SU-DHL-6 (cell line): ENCODE measurements around the gene DNAH14.

Experiments
- H2AFZ ChIP-seq: fragments of 200-600 bp; sonication (generic); 2 replicates; pipeline ENCODE4 v1.6.1; 2014; ENCODE audit warnings: low read depth, mild to moderate bottlenecking, moderate library complexity, mixed read lengths, antibody characterized with exemption, low read length; ENCODE audit not compliant: severe bottlenecking
- H3F3A ChIP-seq: fragments of 200-600 bp; shearing (Covaris generic); 2 replicates; pipeline ENCODE4 v1.6.0; 2016; ENCODE audit warnings: antibody characterized with exemption, mild to moderate bottlenecking; ENCODE audit not compliant: insufficient read depth
- H3K27ac ChIP-seq: fragments of 200-600 bp; sonication (generic); 2 replicates; pipeline ENCODE4 v1.5.1; 2016; ENCODE audit warnings: low read depth, mild to moderate bottlenecking, low read length, moderate library complexity, mixed read lengths
- H3K27me3 ChIP-seq: fragments of 200-600 bp; sonication (generic), shearing (Covaris generic); 2 replicates; pipeline ENCODE4 v1.6.0; 2014; ENCODE audit warnings: mild to moderate bottlenecking, low read length
- H3K36me3 ChIP-seq: fragments of 200-600 bp; sonication (generic); 2 replicates; pipeline ENCODE4 v1.6.1; 2014; ENCODE audit warnings: mild to moderate bottlenecking, low read length, mixed read lengths
- H3K4me2 ChIP-seq: fragments of 300-600, 200-600 bp; shearing (Covaris generic), sonication (generic); 2 replicates; pipeline ENCODE4 v1.6.0; 2014; ENCODE audit warnings: low read length, low read depth, mild to moderate bottlenecking; ENCODE audit not compliant: poor library complexity, severe bottlenecking
- H3K4me3 ChIP-seq: fragments of 200-600 bp; sonication (generic); 2 replicates; pipeline ENCODE4 v1.5.1; 2014; ENCODE audit warnings: antibody characterized with exemption, low read length, mild to moderate bottlenecking, mixed read lengths; ENCODE audit not compliant: insufficient read depth, poor library complexity, severe bottlenecking
- H3K79me2 ChIP-seq: fragments of 200-600 bp; sonication (generic); 2 replicates; pipeline ENCODE4 v1.6.1; 2014; ENCODE audit warnings: mild to moderate bottlenecking, low read length, moderate library complexity; ENCODE audit not compliant: insufficient read depth
- H3K9ac ChIP-seq: fragments of 200-600 bp; sonication (generic); 2 replicates; pipeline ENCODE4 v1.7.0; 2014; ENCODE audit warnings: mild to moderate bottlenecking, low read length
- H3K9me2 ChIP-seq: fragments of 200-600 bp; sonication (generic); replicated peaks from 2 replicates; pipeline ENCODE4 v1.6.1; 2014; ENCODE audit warnings: low read length; ENCODE audit not compliant: insufficient read depth
- H3K9me3 ChIP-seq: fragments of 200-600 bp; sonication (generic); 2 replicates; pipeline ENCODE4 v1.6.1; 2014; ENCODE audit warnings: low read length, mixed read lengths; ENCODE audit not compliant: insufficient read depth
- H4K20me1 ChIP-seq: fragments of 200-600 bp; sonication (generic); 2 replicates; pipeline ENCODE4 v1.6.1; 2014; ENCODE audit warnings: low read depth, mild to moderate bottlenecking, antibody characterized with exemption, low read length, moderate library complexity, mixed read lengths
- CTCF ChIP-seq: fragments of 200-600 bp; sonication (generic); IDR thresholded peaks from one replicate; pipeline ENCODE4 v1.5.1; 2017; ENCODE audit warnings: antibody characterized with exemption, mild to moderate bottlenecking, low read length, moderate library complexity; ENCODE audit not compliant: insufficient read depth, poor library complexity, severe bottlenecking
- EZH2phosphoT487 ChIP-seq: fragments of 200-600 bp; sonication (generic), shearing (Covaris generic); conservative IDR thresholded peaks from 2 replicates; pipeline ENCODE4 v1.6.1; 2018; ENCODE audit warnings: mild to moderate bottlenecking, antibody characterized with exemption, low read length, moderate library complexity, mixed read lengths

DNAH14 gene

GRCh38 chr1:225389843-225390242 is 460.4 kb downstream of the DNAH14 start:
- Histone ChIP-seq H3F3A (no peaks in the 10 kb centered on the region), H3K9ac (no peak overlapping the region), H2AFZ (no peak overlapping the region), H3K27me3 (no peaks in the 10 kb centered on the region), H3K4me3 (no peak overlapping the region), H3K79me2 (no peaks in the 10 kb centered on the region), H3K4me2 (no peak overlapping the region), H3K9me2 (no peaks in the 10 kb centered on the region), H3K27ac (no peak overlapping the region), H3K36me3 (no peaks in the 10 kb centered on the region), H4K20me1 (no peaks in the 10 kb centered on the region), H3K9me3 (no peaks in the 10 kb centered on the region)
- TF ChIP-seq CTCF (no peak), EZH2phosphoT487 (no peak)

GRCh38 chr1:225396357-225396756 is 466.9 kb downstream of the DNAH14 start:
- no peaks in the 10 kb centered on the region for H3K9me3 ChIP-seq
- H3K4me3 ChIP-seq = no peak overlapping the region
- no peaks in the 10 kb centered on the region; the same call in 1 of the 2 replicates for H3K79me2 ChIP-seq
- peaks cover 11% of the 10 kb centered on the region; the same call in 1 of the 2 replicates for H3K36me3 ChIP-seq
- TF ChIP-seq EZH2phosphoT487 = no peak
- H4K20me1 ChIP-seq = peaks cover 3% of the 10 kb centered on the region; the same call in 1 of the 2 replicates
- H3K27me3 ChIP-seq = no peaks in the 10 kb centered on the region
- no peak overlapping the region for H2AFZ ChIP-seq
- H3K4me2 ChIP-seq = no peak overlapping the region
- H3K27ac ChIP-seq = no peak overlapping the region
- peaks cover 25% of the 10 kb centered on the region; the same call in 1 of the 2 replicates for H3F3A ChIP-seq
- H3K9ac ChIP-seq = no peak overlapping the region
- no peaks in the 10 kb centered on the region for H3K9me2 ChIP-seq

GRCh38 chr1:225400968-225401367 is 471.5 kb downstream of the DNAH14 start:
- Histone ChIP-seq H3K4me2 (no peak overlapping the region), H3K27me3 (no peaks in the 10 kb centered on the region), H3K79me2 (peaks cover 7% of the 10 kb centered on the region), H3K9ac (no peak overlapping the region), H4K20me1 (peaks cover 3% of the 10 kb centered on the region; the same call in 1 of the 2 replicates), H3K4me3 (no peak overlapping the region), H2AFZ (no peak overlapping the region), H3K27ac (no peak overlapping the region), H3F3A (peaks cover 29% of the 10 kb centered on the region), H3K9me3 (no peaks in the 10 kb centered on the region), H3K9me2 (no peaks in the 10 kb centered on the region), H3K36me3 (peaks cover 46% of the 10 kb centered on the region; the same call in 1 of the 2 replicates)
- TF ChIP-seq EZH2phosphoT487 = no peak
- TF ChIP-seq CTCF = no peak

- H3K4me2 ChIP-seq = no peak overlapping the region
- peaks cover 57% of the 10 kb centered on the region for H3K79me2 ChIP-seq
- no peak overlapping the region for H3K4me3 ChIP-seq
- H3K9me3 ChIP-seq = no peaks in the 10 kb centered on the region
- H2AFZ ChIP-seq = no peak overlapping the region
- H4K20me1 ChIP-seq = peaks cover 13% of the 10 kb centered on the region
- peaks cover 23% of the 10 kb centered on the region for H3F3A ChIP-seq
- H3K9ac ChIP-seq = no peak overlapping the region
- H3K36me3 ChIP-seq = peaks cover 75% of the 10 kb centered on the region
- no peaks in the 10 kb centered on the region for H3K27me3 ChIP-seq
- no peaks in the 10 kb centered on the region for H3K9me2 ChIP-seq
- TF ChIP-seq CTCF (no peak), EZH2phosphoT487 (no peak)
- H3K27ac ChIP-seq = no peak overlapping the region
These were observed 477.7 kb downstream of the DNAH14 start for GRCh38 chr1:225406976-225407725.
